K562 (cell line): ENCODE results near the gene GUCY1A2. TPM values are rescaled to one million over a fixed set of nuclear protein-coding genes. Genes with fewer than 3 reads are reported as not detected.

Experiments
- ATAC-seq: fragments of 200-7000 bp; cut with Tn5 transposase; 3 replicates; pipeline ENCODE4 v1.9.1; 2020; ENCODE audit warnings: moderate library complexity
- BruUV-seq: library from RNA; stranded (reverse); fragments of 400-500 nt; replicated peaks from 2 replicates; lab custom pipeline; 2021; lab: Mats Ljungman, UMichigan
- CTCF ChIA-PET: fragments of 300-600 bp; formaldehyde crosslinking; extraction: SDS; loops from one replicate; lab custom pipeline; 2021; ENCODE audit warnings: low intra/inter-chr PET ratio; lab: Yijun Ruan, JAX
- POLR2A ChIA-PET: fragments of 300-600, 350-650 bp; sonication (Branson Sonifier 250); formaldehyde crosslinking; extraction: SDS; loops from one replicate; lab custom pipeline; 2021; ENCODE audit warnings: antibody characterized with exemption, inconsistent platforms; lab: Yijun Ruan, JAX
- DNase-seq, 4 experiments: peaks; one replicate each; pipeline versions ENCODE4 v3.0.0 to v3.0.0-alpha.2; 2011 to 2018; ENCODE audit warnings: low spot score in 3 of 4, mixed read lengths in 3 of 4; ENCODE audit errors: extremely low read depth in 1 of 4
- FAIRE-seq: peaks from 2 replicates; lab custom pipeline; 2011; peaks lifted over from hg19 to GRCh38; lab: Jason Lieb, UNC
- H2AFZ ChIP-seq: 2 replicates; pipeline ENCODE4 v1.6.0; 2011; ENCODE audit warnings: low read depth, low read length, control low read depth, inconsistent platforms
- H3K27ac ChIP-seq: fragments of 200-600 bp; 3 replicates; pipeline ENCODE4 v1.8.0; 2011; ENCODE audit warnings: low read depth, mild to moderate bottlenecking, control low read depth, inconsistent platforms, low read length, moderate library complexity, mixed read lengths; ENCODE audit errors: extremely low read depth
- H3K27me3 ChIP-seq, 2 experiments: fragments of 300-600 bp in 1 of 2; 2 replicates in 1 of 2; 3 replicates in 1 of 2; pipeline versions ENCODE4 v1.6.0 to v1.8.0; 2011; ENCODE audit warnings: inconsistent platforms in 2 of 2, low read length in 2 of 2, mild to moderate bottlenecking in 1 of 2, mixed read lengths in 1 of 2, moderate library complexity in 1 of 2; ENCODE audit not compliant: control insufficient read depth in 2 of 2, insufficient read depth in 2 of 2
- H3K36me3 ChIP-seq: fragments of 300-600 bp; 3 replicates; pipeline ENCODE4 v1.8.0; 2011; ENCODE audit warnings: mild to moderate bottlenecking, low read length, inconsistent platforms; ENCODE audit not compliant: control insufficient read depth, insufficient read depth
- H3K4me1 ChIP-seq, 2 experiments: fragments of 200-600 bp in 1 of 2; replicated peaks in 1 of 2; 2 replicates in 1 of 2; 3 replicates in 1 of 2; pipeline versions ENCODE4 v1.5.1 to v1.8.0; 2011; ENCODE audit warnings: inconsistent platforms in 2 of 2, low read length in 2 of 2, mild to moderate bottlenecking in 1 of 2, mixed read lengths in 1 of 2, moderate library complexity in 1 of 2; ENCODE audit not compliant: control insufficient read depth in 2 of 2, insufficient read depth in 2 of 2
- H3K4me2 ChIP-seq: 2 replicates; pipeline ENCODE4 v1.6.1; 2011; ENCODE audit warnings: low read length, control low read depth, inconsistent platforms, mixed read lengths; ENCODE audit not compliant: insufficient read depth
- H3K4me3 ChIP-seq: fragments of 200-600 bp; sonication (generic), shearing (Covaris generic); 2 replicates; pipeline ENCODE4 v1.5.1; 2016; ENCODE audit warnings: control low read depth, inconsistent platforms
- H3K79me2 ChIP-seq: fragments of 200-600 bp; 3 replicates; pipeline ENCODE4 v1.8.0; 2011; ENCODE audit warnings: low read length, inconsistent platforms; ENCODE audit not compliant: control insufficient read depth, insufficient read depth
- H3K9ac ChIP-seq, 2 experiments: 2 replicates each; pipeline versions ENCODE4 v1.6.0 to v1.6.1; 2011; ENCODE audit warnings: low read depth in 2 of 2, low read length in 2 of 2, control low read depth in 1 of 2, inconsistent platforms in 1 of 2, mild to moderate bottlenecking in 1 of 2, mixed read lengths in 1 of 2; ENCODE audit not compliant: insufficient read depth in 1 of 2
- H3K9me1 ChIP-seq: one replicate; pipeline ENCODE4 v1.6.0; 2011; ENCODE audit warnings: inconsistent platforms, mild to moderate bottlenecking, low read length, moderate library complexity; ENCODE audit not compliant: control insufficient read depth, insufficient read depth
- H3K9me3 ChIP-seq: replicated peaks from 2 replicates; pipeline ENCODE4 v1.5.1; 2011; ENCODE audit warnings: low read depth, low read length, inconsistent platforms; ENCODE audit not compliant: control insufficient read depth, insufficient read depth
- H4K20me1 ChIP-seq: replicated peaks from 2 replicates; pipeline ENCODE4 v1.6.1; 2011; ENCODE audit warnings: low read length, inconsistent platforms, mixed read lengths; ENCODE audit not compliant: control insufficient read depth, insufficient read depth
- ARID3B ChIP-seq: fragments of 250-450 bp; sonication (Bioruptor Pico); IDR thresholded peaks from 2 replicates; pipeline ENCODE4 v1.4.0; 2020; ENCODE audit warnings: borderline replicate concordance
- MBD2 ChIP-seq: sonication (generic); IDR thresholded peaks from 2 replicates; pipeline ENCODE4 v1.6.1; 2016; ENCODE audit warnings: low read depth, borderline replicate concordance
- NR2C1 ChIP-seq, 2 experiments: fragments of 450-650 bp; IDR thresholded peaks; 2 replicates each; pipeline ENCODE4 v1.6.1; 2017; ENCODE audit warnings: mild to moderate bottlenecking in 2 of 2, antibody characterized with exemption in 1 of 2, inconsistent platforms in 1 of 2, missing compliant biosample characterization in 1 of 2, missing genetic modification characterization in 1 of 2
- SMC3 ChIP-seq: conservative IDR thresholded peaks from 2 replicates; pipeline ENCODE4 v1.6.1; 2011; ENCODE audit warnings: low read depth, low read length, improper control_type of control experiment; ENCODE audit not compliant: insufficient read depth
- STAT6 ChIP-seq: sonication (generic); formaldehyde crosslinking; IDR thresholded peaks from 2 replicates; pipeline ENCODE4 v1.8.1; 2023; ENCODE audit warnings: mild to moderate bottlenecking, missing genetic modification reagents
- WHSC1 ChIP-seq: IDR thresholded peaks from one replicate; pipeline ENCODE4 v1.6.1; 2012; ENCODE audit warnings: low read length, control low read depth, inconsistent platforms
- ZNF23 ChIP-seq: fragments of 250-450 bp; sonication (Bioruptor Pico); IDR thresholded peaks from 2 replicates; pipeline ENCODE4 v1.4.0; 2020; ENCODE audit warnings: mild to moderate bottlenecking
- ZNF717 ChIP-seq: fragments of 250-450 bp; sonication (Bioruptor Pico); IDR thresholded peaks from 2 replicates; pipeline ENCODE4 v1.5.0; 2021
- WGBS: fragments of 100-300 bp; shearing (Covaris generic); methylation state at CpG from one replicate; pipeline ENCODE4 v1.1.6; 2016; ENCODE audit warnings: low coverage, mixed read lengths; ENCODE audit not compliant: insufficient coverage; ENCODE audit errors: missing lambda C conversion rate; 5-methylcytosine and 5-hydroxymethylcytosine counted together
- in situ Hi-C: fragments of 300-500 bp; cut with MboI; formaldehyde crosslinking; loops from 4 replicates; pipeline ENCODE4 v1.15.0; 2018; ENCODE audit warnings: inconsistent platforms, mixed read lengths
- intact Hi-C: fragments of 100-400 bp; cut with micrococcal nuclease; formaldehyde crosslinking; loops from 2 replicates; pipeline ENCODE4 v1.14.2; 2022
- polyA plus RNA-seq, 8 experiments: library from polyadenylated mRNA; depleted of rRNA in 4 of 8; stranded (reverse) in 5 of 8; unstranded in 3 of 8; fragments of >200 nt; fragmentation: Nextera tagmentation in 2 of 8; fragmentation: Illumina TruSeq in 1 of 8; extraction: Ambion mirVana in 2 of 8; extraction: Trizol in 1 of 8; gene quantifications; 2 replicates each; pipeline versions ENCODE4 v1.2.1 to v1.2.3, GENCODE V29; 2011 to 2014; ENCODE audit warnings: inconsistent platforms in 1 of 8, missing spikeins in 1 of 8
- total RNA-seq, 7 experiments: library from RNA; depleted of rRNA in 6 of 7; stranded (reverse); fragments of >200 nt in 6 of 7; fragmentation: Illumina TruSeq in 2 of 7; extraction: Trizol in 2 of 7; gene quantifications; 2 replicates each; pipeline versions ENCODE4 v1.2.1 to v1.2.3, GENCODE V29; 2011 to 2021; ENCODE audit warnings: low replicate concordance in 1 of 7

Gene GUCY1A2
- total and polyA plus RNA-seq, 9 of the 15 experiments (the other 6 are each of a cell fraction or from before 2014, with no cell fraction given) = under 0.01 to 0.04 TPM; not detected in 7

- Histone ChIP-seq H3K4me2 (no peak overlapping the region), H3K9me3 (peaks cover 3% of the 10 kb centered on the region; the same call in 1 of the 2 replicates), H2AFZ (no peak overlapping the region), H3K4me3 (no peak overlapping the region), H3K9me1 (no peaks in the 10 kb centered on the region), H3K79me2 (no peaks in the 10 kb centered on the region), H3K27me3 (no peaks in the 10 kb centered on the region), H4K20me1 (no peaks in the 10 kb centered on the region), H3K4me1 (no peaks in the 10 kb centered on the region), H3K27ac (no peak overlapping the region), H3K36me3 (no peaks in the 10 kb centered on the region), H3K9ac (no peak overlapping the region)
- DNase-seq (no peak), FAIRE-seq (no peak), ATAC-seq (no peak)
- in situ Hi-C loops = no loop called here
- POLR2A ChIA-PET = no interaction called here
- no TSS peak for BruUV-seq
- CTCF ChIA-PET = no interaction called here
- intact Hi-C loops = no loop called here
- no peak for TF ChIP-seq ARID3B
- no peak for TF ChIP-seq ZNF23
- TF ChIP-seq SMC3 = no peak
- TF ChIP-seq NR2C1 (IDR thresholded peaks at IDR 0.05) = no peak
- no peak for TF ChIP-seq NR2C1 (tag; IDR thresholded peaks at IDR 0.05)
- no peak for TF ChIP-seq ZNF717 (CRISPR knock-in tag)
- TF ChIP-seq STAT6 (CRISPR knock-in tag) = no peak
- no peak for TF ChIP-seq WHSC1
- TF ChIP-seq MBD2 = no peak
- WGBS = 0% methylated on average over 5 of the region's 5 CpGs
Observed at GRCh38 chr11:106724293-106724892, 293.9 kb downstream of the GUCY1A2 start.
